Regular cardiac myocyte (primary cell): ENCODE data around the gene MXD3. TPM values are rescaled to one million over a fixed set of nuclear protein-coding genes. Genes with fewer than 3 reads are reported as not detected.

Experiments used
- total RNA-seq: library from RNA; depleted of rRNA; stranded (reverse); fragments of >200 nt; gene quantifications from 2 replicates; pipeline ENCODE4 v1.2.3, GENCODE V29; 2014

The MXD3 gene, protein sequence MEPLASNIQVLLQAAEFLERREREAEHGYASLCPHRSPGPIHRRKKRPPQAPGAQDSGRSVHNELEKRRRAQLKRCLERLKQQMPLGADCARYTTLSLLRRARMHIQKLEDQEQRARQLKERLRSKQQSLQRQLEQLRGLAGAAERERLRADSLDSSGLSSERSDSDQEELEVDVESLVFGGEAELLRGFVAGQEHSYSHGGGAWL
- 3.7 and 15.7 TPM in 2 replicates for total RNA-seq

DNA sequence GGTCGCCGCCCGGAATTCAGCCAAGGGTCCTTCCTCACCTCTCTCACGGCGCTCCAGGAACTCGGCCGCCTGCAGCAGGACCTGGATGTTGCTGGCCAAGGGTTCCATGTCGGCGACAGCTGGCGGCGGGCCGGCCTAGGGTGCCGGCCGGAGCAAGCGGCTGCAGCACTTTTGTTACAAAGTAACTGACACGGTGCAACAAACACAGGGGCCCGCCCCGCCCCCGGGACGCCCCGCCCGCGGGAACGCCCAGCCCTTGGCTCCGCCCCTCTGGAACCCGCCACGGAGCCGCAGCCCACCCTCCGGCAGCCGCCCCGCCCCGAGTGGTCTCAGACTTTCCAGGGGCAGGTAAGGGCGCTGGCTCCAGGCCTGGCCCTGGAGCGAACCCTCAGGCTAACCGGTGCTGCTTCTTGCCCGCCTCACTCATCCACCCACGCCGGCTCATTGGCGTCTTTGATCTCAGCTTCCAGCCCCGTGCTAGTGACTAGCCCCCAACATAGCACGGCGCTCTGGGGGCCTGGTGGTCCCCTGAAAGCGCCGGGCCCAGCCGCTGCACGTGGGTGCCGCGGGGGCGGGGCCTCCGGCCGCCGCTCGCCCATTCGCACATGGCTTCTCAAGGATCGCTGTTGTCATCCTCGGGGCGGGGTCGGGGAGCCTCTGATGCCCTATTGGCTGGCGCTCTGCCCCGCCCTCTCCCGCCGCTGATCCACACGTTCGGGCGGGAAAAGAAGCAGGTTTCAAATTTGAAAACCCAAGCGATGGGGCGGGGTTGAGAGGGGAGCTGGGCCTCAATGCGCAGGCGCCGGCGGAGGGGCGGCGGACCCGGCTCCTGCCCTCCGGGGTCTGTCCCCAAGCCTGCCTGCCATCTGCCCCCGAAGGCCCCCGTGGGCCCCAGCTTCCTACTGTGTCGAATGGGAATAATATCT lies at the start of gene MXD3:
MXD3 (minus strand) TSS at position 176 of the 926 bp plus-strand sequence; CDS start at position 108, 68 bp downstream.

DNA sequence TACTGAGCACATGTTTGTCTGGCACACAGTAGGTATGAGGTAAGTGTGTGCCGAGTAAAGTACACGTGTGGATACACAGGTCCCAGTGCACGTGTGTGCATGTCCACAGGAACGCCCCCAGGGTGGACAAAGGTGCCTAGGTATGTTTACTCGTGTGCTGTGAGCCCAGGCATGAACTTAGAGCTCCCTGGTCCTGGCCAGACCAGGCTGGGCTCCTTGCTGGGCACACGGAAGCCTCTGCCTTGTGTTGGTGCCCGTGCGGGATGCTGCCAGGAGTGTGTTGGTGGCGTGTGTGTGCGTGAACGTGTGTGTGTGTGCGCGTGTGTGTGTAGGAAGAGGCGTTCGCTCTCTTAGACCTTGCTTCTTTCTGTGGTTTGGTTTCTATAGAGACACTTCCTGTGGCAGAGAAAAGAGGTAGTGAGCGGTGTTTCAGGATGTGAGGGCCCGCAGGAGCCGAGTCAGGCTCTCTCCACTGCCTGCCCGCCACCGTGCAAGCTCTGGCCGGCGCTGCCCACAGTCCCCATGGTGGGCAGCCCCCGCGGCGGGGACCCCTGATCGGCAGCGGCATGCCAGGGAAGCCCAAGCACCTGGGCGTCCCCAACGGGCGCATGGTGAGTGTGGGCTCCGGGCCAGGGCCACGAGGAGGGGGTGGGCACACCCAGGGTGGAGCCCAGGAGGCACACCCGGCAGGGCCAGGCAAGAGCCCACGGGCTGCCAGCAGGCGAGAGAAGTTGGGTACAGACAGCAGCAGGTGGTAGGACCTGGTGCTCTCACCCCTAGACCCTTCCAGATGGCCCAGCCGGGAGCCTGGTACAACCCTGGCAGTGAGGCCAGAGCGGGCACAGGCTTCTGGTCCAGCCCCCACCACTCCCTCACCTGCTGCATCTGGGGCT lies 46.0 kb upstream of the MXD3 start, which contains the start of gene RGS14:
RGS14 (plus strand) TSS at position 466 of the 893 bp plus-strand sequence; CDS start at position 567, 101 bp downstream.

DNA sequence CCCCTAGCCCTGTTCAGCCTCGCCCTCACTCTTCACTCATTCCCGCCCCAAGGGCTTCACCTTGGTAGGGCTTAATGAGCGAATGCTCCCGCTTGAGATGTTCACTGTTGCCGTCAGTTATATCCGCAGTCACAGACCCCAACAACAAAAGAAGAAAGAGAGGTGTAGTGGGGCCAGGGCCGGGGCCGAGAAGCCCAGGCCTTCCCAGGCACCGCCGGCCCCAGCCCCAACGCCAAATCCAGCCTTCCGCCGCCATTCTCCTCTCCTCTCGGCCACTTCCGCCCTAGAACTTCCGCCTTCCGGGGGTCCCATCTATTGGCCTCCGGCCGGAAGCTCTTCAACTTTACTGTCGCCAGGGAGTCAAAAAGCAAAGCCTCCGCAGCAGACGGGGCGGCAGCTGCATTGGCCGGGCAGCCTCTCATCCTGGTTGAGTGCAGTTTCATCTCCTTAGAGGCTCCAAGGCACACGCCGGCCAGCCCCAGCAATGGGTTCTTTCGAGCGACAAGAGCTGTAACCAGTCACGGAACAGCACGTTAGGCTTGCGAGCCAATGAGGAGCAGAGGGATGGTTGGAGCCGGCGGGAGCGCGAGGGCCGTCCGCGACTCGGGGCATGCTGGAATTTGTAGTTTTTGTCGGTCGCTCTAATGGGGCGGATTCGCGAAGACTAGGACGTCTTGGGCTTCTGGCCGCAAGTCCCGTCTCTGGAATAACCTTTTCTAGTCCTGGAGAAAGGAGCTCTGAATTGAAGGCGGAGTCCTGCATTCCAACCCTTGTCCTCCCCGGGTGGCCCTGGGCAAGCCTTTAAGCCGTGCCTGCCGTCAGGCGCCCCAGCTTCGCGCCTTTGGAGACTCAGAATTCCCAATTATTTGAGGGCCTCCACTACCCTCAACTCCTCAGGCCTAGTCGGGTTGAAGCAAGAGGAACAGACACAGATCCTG lies 40.0 kb upstream of the MXD3 start, which contains the start of gene LMAN2:
LMAN2 (minus strand) TSS at position 277 of the 938 bp plus-strand sequence; CDS start at position 256, 21 bp downstream.

DNA sequence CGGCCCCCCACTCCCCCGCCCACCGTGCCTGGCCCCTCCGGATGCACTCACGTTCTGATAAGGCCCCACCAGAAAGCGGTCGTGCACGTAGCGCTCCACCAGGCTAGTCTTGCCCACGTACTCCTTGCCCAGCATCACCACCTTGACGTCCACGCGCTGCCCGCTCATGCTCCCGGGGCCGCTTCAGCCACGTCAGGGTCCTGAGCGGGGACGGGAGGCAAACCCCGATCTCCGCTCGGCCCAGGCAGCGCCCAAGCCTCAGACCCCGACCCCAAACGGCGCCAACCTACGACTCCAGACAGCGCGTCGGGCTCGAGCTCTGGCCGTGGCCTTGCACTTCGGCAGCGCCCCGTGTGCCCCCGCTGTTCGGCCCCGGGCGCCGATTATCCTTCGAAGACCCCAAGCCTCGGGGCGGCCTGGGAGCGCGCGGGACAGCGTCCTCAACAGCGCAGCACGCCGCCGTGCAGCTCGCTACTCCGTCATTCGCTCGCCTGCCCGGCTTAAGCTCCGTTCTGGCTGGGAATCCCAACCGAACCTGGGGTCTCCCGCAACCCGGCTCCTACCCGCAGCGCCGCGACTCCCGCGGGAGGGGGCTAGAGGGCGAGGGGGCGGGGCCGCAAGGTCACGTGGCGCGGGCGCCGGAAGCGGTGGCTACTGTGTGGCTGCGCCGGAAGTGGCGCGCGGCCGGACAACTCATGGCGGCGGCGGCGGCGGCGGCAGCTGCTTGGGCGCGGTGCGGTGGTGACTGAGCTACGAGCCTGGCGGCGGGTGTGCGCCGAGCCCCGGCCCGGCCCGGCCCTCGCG lies 8.4 kb downstream of the MXD3 start, which contains the start of the genes PRELID1 and RAB24:
PRELID1 (plus strand) TSS at position 679 of the 804 bp plus-strand sequence. CDS start 187 bp downstream, outside the sequence.
RAB24 (minus strand) TSS at position 599 of the 804 bp plus-strand sequence; CDS start at position 168, 431 bp downstream.

Other genes with a start within 250 kb of the MXD3 start
- 0.56 and 1.9 TPM in 2 replicates for gene FGFR4, start 225.0 kb downstream of the MXD3 start, total RNA-seq
- gene NSD1, start 178.1 kb downstream of the MXD3 start, total RNA-seq = 39.5 and 41.7 TPM in 2 replicates
- gene RAB24, start 8.2 kb downstream of the MXD3 start, total RNA-seq = 18.3 and 24.9 TPM in 2 replicates
- 68.5 and 167 TPM in 2 replicates for gene PRELID1, start 8.1 kb downstream of the MXD3 start, total RNA-seq
- gene LMAN2, start 39.8 kb upstream of the MXD3 start, total RNA-seq = 342 and 514 TPM in 2 replicates
- 3.6 and 9.3 TPM in 2 replicates for gene RGS14, start 46.0 kb upstream of the MXD3 start, total RNA-seq
- gene SLC34A1, start 72.5 kb upstream of the MXD3 start, total RNA-seq = not detected in 2 replicates
- not detected in 2 replicates for gene PFN3, start 88.8 kb upstream of the MXD3 start, total RNA-seq
- gene F12, start 97.7 kb upstream of the MXD3 start, total RNA-seq = 0.58 TPM in 1 of 2 replicates, not detected in the other
- gene GRK6, start 114.8 kb upstream of the MXD3 start, total RNA-seq = 12.7 and 32.4 TPM in 2 replicates
- 6.2 and 10.9 TPM in 2 replicates for gene PRR7, start 134.9 kb upstream of the MXD3 start, total RNA-seq
- gene DBN1, start 161.7 kb upstream of the MXD3 start, total RNA-seq = 77.2 and 139 TPM in 2 replicates
- gene PDLIM7, start 185.7 kb upstream of the MXD3 start, total RNA-seq = 83.7 and 101 TPM in 2 replicates
- 3.3 and 6.8 TPM in 2 replicates for gene DOK3, start 197.9 kb upstream of the MXD3 start, total RNA-seq
- gene DDX41, start 205.1 kb upstream of the MXD3 start, total RNA-seq = 124 and 144 TPM in 2 replicates
- 9.8 and 34.1 TPM in 2 replicates for gene FAM193B, start 242.7 kb upstream of the MXD3 start, total RNA-seq